ENCODE results near the gene ADIPOR1. TPM values are rescaled to one million over a fixed set of nuclear protein-coding genes. Genes with fewer than 3 reads are reported as not detected.

The ADIPOR1 gene
- polyA plus RNA-seq, 1 of the 3 experiments (the other 2 are of a cell fraction): 82.2 TPM

GRCh38 chr1:203000217-203000944 lies 42.3 kb upstream of the ADIPOR1 start:
- Histone ChIP-seq H3K9me3 (no peaks in the 10 kb centered on the region), H3K4me2 (no peak overlapping the region), H3K36me3 (replicated peaks in 1 of 2; ENCODE audit: control insufficient read depth in 1 of 2, insufficient read depth in 2 of 2, low read length in 1 of 2) (no peaks in the 10 kb centered on the region), H3F3A (replicated peaks; ENCODE audit: insufficient read depth) (peaks cover 4% of the 10 kb centered on the region), H2AFZ (ENCODE audit: low read depth) (no peak overlapping the region), H4K20me1 (ENCODE audit: insufficient read depth) (no peaks in the 10 kb centered on the region), H3K9ac (no peak overlapping the region), H3K4me3 (ENCODE audit: low read depth in 2 of 2, low read length in 1 of 2) (no peak overlapping the region), H3K79me2 (ENCODE audit: insufficient read depth) (no peaks in the 10 kb centered on the region), H3K4me1 (ENCODE audit: control insufficient read depth in 1 of 2, insufficient read depth in 2 of 2, low read depth in 1 of 2, low read length in 1 of 2) (no peaks in the 10 kb centered on the region), H3K9me2 (no peaks in the 10 kb centered on the region), H3K27me3 (ENCODE audit: insufficient read depth) (peaks cover 10% of the 10 kb centered on the region; the same call in 1 of the 2 replicates), H3K27ac (ENCODE audit: low read depth in 2 of 2, low read length in 1 of 2) (no peak overlapping the region)
- CTCF ChIA-PET: interaction anchor here (0.9 to 2.7 kb wide), 11 partner anchors 7 to 281 kb away, joined by 3 to 13 read pairs (median 5); partner anchors contain the start of genes KLHL12 and TMEM183A
- WGBS (ENCODE audit: low lambda C conversion rate): 69% methylated on average over 3 of the region's 3 CpGs
- DNase-seq: no peak
- POLR2A ChIA-PET: no interaction called here
- TF ChIP-seq USF2 (IDR thresholded peaks at IDR 0.05; ENCODE audit: borderline replicate concordance, low read depth, low read length): no peak
- TF ChIP-seq EZH2phosphoT487 (IDR thresholded peaks at IDR 0.05; ENCODE audit: borderline replicate concordance, low read depth): no peak
- no peak for TF ChIP-seq GABPA (IDR thresholded peaks at IDR 0.05; ENCODE audit: low read depth)
- no peak for TF ChIP-seq MAX (IDR thresholded peaks at IDR 0.05; ENCODE audit: low read depth)
- TF ChIP-seq FOXM1 (IDR thresholded peaks at IDR 0.05; ENCODE audit: low read depth): no peak
- TF ChIP-seq GATA2 (CRISPR knock-in tag; IDR thresholded peaks at IDR 0.05): no peak
- no peak for TF ChIP-seq JUND (IDR thresholded peaks at IDR 0.05)
- TF ChIP-seq PBX3 (IDR thresholded peaks at IDR 0.05): no peak
- TF ChIP-seq NFIC (IDR thresholded peaks at IDR 0.05; ENCODE audit: borderline replicate concordance): no peak

- WGBS (ENCODE audit: low lambda C conversion rate): 38% methylated on average over 12 of the region's 14 CpGs
- H3F3A ChIP-seq (replicated peaks; ENCODE audit: insufficient read depth): no peaks in the 10 kb centered on the region
- no peak overlapping the region for H3K27ac ChIP-seq (ENCODE audit: low read depth in 2 of 2, low read length in 1 of 2)
- peak overlapping the region in 1 of 2 experiments; percentile 15; a peak in 1 of 4 replicates for H3K4me3 ChIP-seq (ENCODE audit: low read depth in 2 of 2, low read length in 1 of 2)
- no peaks in the 10 kb centered on the region for H3K36me3 ChIP-seq (replicated peaks in 1 of 2; ENCODE audit: control insufficient read depth in 1 of 2, insufficient read depth in 2 of 2, low read length in 1 of 2)
- H3K9me3 ChIP-seq: no peaks in the 10 kb centered on the region
- no peaks in the 10 kb centered on the region for H3K9me2 ChIP-seq
- H3K79me2 ChIP-seq (ENCODE audit: insufficient read depth): no peaks in the 10 kb centered on the region
- ChIA-PET POLR2A (interaction anchor here (1.1 kb wide), 1 partner anchor 8 kb away, joined by 4 read pairs; the partner anchor contains the start of gene TMEM183A), CTCF (interaction anchor here (0.6 to 2.7 kb wide), 33 partner anchors 9 to 958 kb away, joined by 3 to 13 read pairs (median 4); partner anchors contain the start of gene TMEM183A)
- peak; percentile 45 for DNase-seq
- no peaks in the 10 kb centered on the region for H3K4me1 ChIP-seq (ENCODE audit: control insufficient read depth in 1 of 2, insufficient read depth in 2 of 2, low read depth in 1 of 2, low read length in 1 of 2)
- TF ChIP-seq RAD21 (IDR thresholded peaks at IDR 0.05; ENCODE audit: low read length): peak; percentile 85
- no peak for TF ChIP-seq MAX (IDR thresholded peaks at IDR 0.05; ENCODE audit: low read depth)
- no peak for TF ChIP-seq PBX3 (IDR thresholded peaks at IDR 0.05)
- peak; percentile 93 for TF ChIP-seq CTCF (IDR thresholded peaks at IDR 0.05)
- TF ChIP-seq SMC3 (IDR thresholded peaks at IDR 0.05; ENCODE audit: low read depth, low read length): peak; percentile 65
- peak overlapping the region; percentile 23; the same call in 1 of the 2 replicates for H2AFZ ChIP-seq (ENCODE audit: low read depth)
- no peak overlapping the region for H3K9ac ChIP-seq
- H3K27me3 ChIP-seq (ENCODE audit: insufficient read depth): peaks cover 10% of the 10 kb centered on the region; the same call in 1 of the 2 replicates
- peak overlapping the region; percentile 36; the same call in 1 of the 2 replicates for H3K4me2 ChIP-seq
- no peaks in the 10 kb centered on the region for H4K20me1 ChIP-seq (ENCODE audit: insufficient read depth)
Measured at GRCh38 chr1:202998836-202999750, 41.0 kb upstream of the ADIPOR1 start.

Data from SK-N-SH (cell line).